Left ventricle myocardium inferior (tissue), 1 donor: ENCODE data around the gene WNT8A. TPM values are rescaled to one million over a fixed set of nuclear protein-coding genes. Genes with fewer than 3 reads are reported as not detected.

ENCODE experiments used
- DNase-seq: peaks from one replicate; pipeline ENCODE4 v3.0.0-alpha.2; 2020
- H3K27ac ChIP-seq: fragments of 200-600 bp; replicated peaks from 2 replicates; pipeline ENCODE4 v1.8.0; 2021
- H3K27me3 ChIP-seq: fragments of 200-600 bp; 2 replicates; pipeline ENCODE4 v1.8.0; 2021; ENCODE audit warnings: low read depth
- H3K36me3 ChIP-seq: fragments of 200-600 bp; 2 replicates; pipeline ENCODE4 v1.8.0; 2021
- H3K4me1 ChIP-seq: fragments of 200-600 bp; 2 replicates; pipeline ENCODE4 v1.8.0; 2021
- H3K4me3 ChIP-seq: fragments of 200-600 bp; 2 replicates; pipeline ENCODE4 v1.8.0; 2021; ENCODE audit warnings: mild to moderate bottlenecking, moderate library complexity
- H3K9me3 ChIP-seq: fragments of 200-600 bp; replicated peaks from 2 replicates; pipeline ENCODE4 v1.8.0; 2021
- intact Hi-C: fragments of 100-400 bp; cut with micrococcal nuclease; formaldehyde crosslinking; loops from one replicate; pipeline ENCODE4 v1.11.0; 2022
- total RNA-seq: library from RNA; stranded (reverse); fragmentation: NEBNext Ultra II Directional; extraction: Animal tissue kit (Norgen Biotek cat#: 25700); gene quantifications from one replicate; pipeline ENCODE4 v1.2.1, GENCODE V29; 2021
- TF ChIP-seq, protein P1 (sequence below): fragments of 200-600 bp; IDR thresholded peaks from 2 replicates; pipeline ENCODE4 v1.8.0; 2021; ENCODE audit warnings: antibody characterized with exemption, mild to moderate bottlenecking, borderline replicate concordance
- donor health status: DM: no; HTN: yes; CAD: no; lungs with severe emphysema.

Gene WNT8A
- total RNA-seq, 1 donor from 2014 or later: not detected

DNA sequence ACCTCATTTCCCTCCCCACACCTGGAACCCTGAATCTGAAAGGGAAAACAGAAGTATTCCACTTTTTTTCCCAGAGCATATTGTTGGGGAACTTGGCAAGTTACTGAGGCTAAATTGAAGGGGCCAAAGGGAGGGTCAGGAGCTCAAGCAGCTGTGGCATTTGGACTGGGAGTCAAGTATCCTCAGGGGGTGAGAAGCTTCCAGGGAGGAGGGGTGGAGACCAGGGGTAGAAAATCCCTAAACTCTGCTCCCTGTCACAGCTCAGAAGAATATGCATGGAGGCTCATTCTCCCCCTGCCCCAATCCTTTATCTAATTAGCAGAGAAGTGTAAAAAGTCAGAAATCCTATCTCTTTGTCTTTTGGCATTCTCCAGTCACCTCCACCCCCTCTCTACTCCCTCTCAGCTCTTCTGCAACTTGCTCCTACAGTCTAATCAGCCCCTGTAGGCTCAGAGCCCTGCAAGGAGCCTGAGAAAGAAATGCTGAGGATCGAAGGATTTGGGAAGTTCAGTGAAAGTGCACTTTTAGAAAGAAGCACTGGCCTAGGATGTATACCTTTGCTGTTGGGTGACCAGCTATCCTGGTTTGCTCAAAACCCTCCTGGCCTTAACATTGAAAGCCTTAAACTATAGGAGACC lies 5.7 kb upstream of the WNT8A start:
- no peaks in the 10 kb centered on the region for H3K36me3 ChIP-seq
- DNase-seq: no peak
- H3K9me3 ChIP-seq: no peaks in the 10 kb centered on the region
- H3K4me3 ChIP-seq: no peak overlapping the region
- no peaks in the 10 kb centered on the region for H3K27me3 ChIP-seq
- peaks cover 4% of the 10 kb centered on the region for H3K4me1 ChIP-seq
- intact Hi-C loops: no loop called here
- TF ChIP-seq, protein P1, sequence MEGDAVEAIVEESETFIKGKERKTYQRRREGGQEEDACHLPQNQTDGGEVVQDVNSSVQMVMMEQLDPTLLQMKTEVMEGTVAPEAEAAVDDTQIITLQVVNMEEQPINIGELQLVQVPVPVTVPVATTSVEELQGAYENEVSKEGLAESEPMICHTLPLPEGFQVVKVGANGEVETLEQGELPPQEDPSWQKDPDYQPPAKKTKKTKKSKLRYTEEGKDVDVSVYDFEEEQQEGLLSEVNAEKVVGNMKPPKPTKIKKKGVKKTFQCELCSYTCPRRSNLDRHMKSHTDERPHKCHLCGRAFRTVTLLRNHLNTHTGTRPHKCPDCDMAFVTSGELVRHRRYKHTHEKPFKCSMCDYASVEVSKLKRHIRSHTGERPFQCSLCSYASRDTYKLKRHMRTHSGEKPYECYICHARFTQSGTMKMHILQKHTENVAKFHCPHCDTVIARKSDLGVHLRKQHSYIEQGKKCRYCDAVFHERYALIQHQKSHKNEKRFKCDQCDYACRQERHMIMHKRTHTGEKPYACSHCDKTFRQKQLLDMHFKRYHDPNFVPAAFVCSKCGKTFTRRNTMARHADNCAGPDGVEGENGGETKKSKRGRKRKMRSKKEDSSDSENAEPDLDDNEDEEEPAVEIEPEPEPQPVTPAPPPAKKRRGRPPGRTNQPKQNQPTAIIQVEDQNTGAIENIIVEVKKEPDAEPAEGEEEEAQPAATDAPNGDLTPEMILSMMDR: no peak
- H3K27ac ChIP-seq: no peak overlapping the region

DNA sequence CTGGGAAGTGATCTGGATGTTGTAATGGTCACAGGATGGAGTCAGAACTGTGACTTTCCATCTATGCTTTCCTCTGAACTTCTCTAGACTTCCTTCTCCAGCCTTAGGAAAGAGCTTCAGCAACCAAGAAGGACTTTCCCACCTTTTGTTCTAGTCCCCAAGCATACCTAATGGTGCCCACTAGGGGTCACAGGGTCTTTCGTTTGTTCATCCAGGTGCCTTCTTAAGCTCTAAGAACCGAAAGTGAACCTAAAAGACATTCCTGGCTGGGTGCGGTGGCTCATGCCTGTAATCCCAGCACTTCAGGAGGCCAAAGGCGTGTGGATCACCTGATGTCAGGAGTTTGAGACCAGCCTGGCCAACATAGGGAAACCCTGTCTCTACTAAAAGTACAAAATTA lies 1.8 kb upstream of the WNT8A start:
- TF ChIP-seq, protein P1: no peak
- intact Hi-C loops: loop anchor here (10.0 kb wide), 1 partner anchor 53 kb away; the partner anchor contains the start of gene NME5
- H3K27ac ChIP-seq: no peak overlapping the region
- peaks cover 4% of the 10 kb centered on the region for H3K4me1 ChIP-seq
- no peak overlapping the region for H3K4me3 ChIP-seq
- no peaks in the 10 kb centered on the region for H3K36me3 ChIP-seq
- H3K27me3 ChIP-seq: no peaks in the 10 kb centered on the region
- DNase-seq: no peak
- H3K9me3 ChIP-seq: no peaks in the 10 kb centered on the region

GRCh38 chr5:138091685-138092084 lies 7.9 kb downstream of the WNT8A start:
- Histone ChIP-seq H3K9me3 (no peaks in the 10 kb centered on the region), H3K36me3 (no peaks in the 10 kb centered on the region), H3K27me3 (peaks cover 41% of the 10 kb centered on the region), H3K27ac (no peak overlapping the region), H3K4me3 (no peak overlapping the region), H3K4me1 (no peaks in the 10 kb centered on the region)
- TF ChIP-seq, protein P1: no peak
- intact Hi-C loops: no loop called here
- no peak for DNase-seq

- no peak for DNase-seq
- Histone ChIP-seq H3K36me3 (no peaks in the 10 kb centered on the region), H3K27me3 (peaks cover 47% of the 10 kb centered on the region), H3K27ac (no peak overlapping the region), H3K4me1 (no peaks in the 10 kb centered on the region), H3K9me3 (no peaks in the 10 kb centered on the region), H3K4me3 (no peak overlapping the region)
- TF ChIP-seq, protein P1: no peak
- intact Hi-C loops: no loop called here
Measured at GRCh38 chr5:138092301-138092700, 8.5 kb downstream of the WNT8A start.

DNA sequence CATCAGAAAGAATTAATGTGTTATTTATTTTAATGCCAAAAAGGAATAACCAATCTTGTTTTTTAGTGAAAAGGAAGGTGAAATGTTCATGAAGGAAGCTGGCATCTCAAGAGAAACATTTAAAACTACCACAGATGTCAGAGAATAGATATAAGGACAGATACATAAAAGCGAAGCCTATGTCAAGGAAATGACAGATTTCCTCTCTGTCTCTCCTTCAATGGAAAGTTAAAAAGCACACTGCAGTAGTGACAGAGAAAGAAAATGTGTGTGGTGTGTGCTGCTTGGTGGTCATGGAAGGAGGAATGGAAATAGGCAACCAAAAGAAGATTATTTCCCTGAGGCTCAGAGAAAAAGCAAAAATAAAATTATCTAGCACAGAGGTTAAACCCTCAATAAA lies 9.2 kb downstream of the WNT8A start:
- TF ChIP-seq, protein P1: no peak
- no peaks in the 10 kb centered on the region for H3K36me3 ChIP-seq
- intact Hi-C loops: no loop called here
- peaks cover 51% of the 10 kb centered on the region for H3K27me3 ChIP-seq
- no peaks in the 10 kb centered on the region for H3K4me1 ChIP-seq
- no peak for DNase-seq
- no peaks in the 10 kb centered on the region for H3K9me3 ChIP-seq
- no peak overlapping the region for H3K4me3 ChIP-seq
- H3K27ac ChIP-seq: no peak overlapping the region
